B cell (primary cell): ENCODE data around the gene RINL. TPM values are rescaled to one million over a fixed set of nuclear protein-coding genes. Genes with fewer than 3 reads are reported as not detected.

Source experiments
- ATAC-seq: fragments of 200-7000 bp; cut with Tn5 transposase; one replicate; pipeline ENCODE4 v1.10.0; 2021; ENCODE audit warnings: low read depth, mild to moderate bottlenecking, moderate number of reproducible peaks, moderate library complexity
- CTCF ChIA-PET: fragments of 350-600 bp; sonication (Branson Sonifier 250); formaldehyde crosslinking; loops from one replicate; lab custom pipeline; 2021; ENCODE audit warnings: antibody characterized with exemption, inconsistent platforms; lab: Charles Lee
- POLR2A ChIA-PET: fragments of 350-600 bp; sonication (Branson Sonifier 250); formaldehyde crosslinking; loops from one replicate; lab custom pipeline; 2021; ENCODE audit warnings: antibody characterized with exemption; lab: Charles Lee
- DNase-seq: peaks from one replicate; pipeline ENCODE4 v3.0.0; 2013
- H2AFZ ChIP-seq: 2 replicates; pipeline ENCODE4 v1.6.1; 2012; ENCODE audit warnings: mild to moderate bottlenecking, low read depth, low read length; ENCODE audit not compliant: insufficient read depth, poor library complexity, severe bottlenecking
- H3K27ac ChIP-seq, 2 donors: 1 replicate in 1 of 2; 2 replicates in 1 of 2; pipeline ENCODE4 v1.5.1; 2012 to 2013; ENCODE audit warnings: low read length in 2 of 2, mild to moderate bottlenecking in 2 of 2, moderate library complexity in 1 of 2
- H3K27me3 ChIP-seq, 4 experiments: fragments of 200-600 bp in 1 of 4; sonication (generic) in 1 of 4; replicated peaks in 1 of 4; 1 replicate in 2 of 4; 2 replicates in 2 of 4; pipeline versions ENCODE4 v1.6.1 to v1.7.0; 2013 to 2016; ENCODE audit warnings: low read length in 3 of 4, mild to moderate bottlenecking in 2 of 4, mixed read lengths in 1 of 4, moderate library complexity in 1 of 4; ENCODE audit not compliant: insufficient read depth in 4 of 4, control insufficient read depth in 3 of 4; ENCODE audit errors: control extremely low read depth in 1 of 4
- H3K36me3 ChIP-seq, 2 experiments: replicated peaks in 1 of 2; 1 replicate in 1 of 2; 2 replicates in 1 of 2; pipeline versions ENCODE4 v1.6.1 to v1.7.1; 2013; ENCODE audit warnings: low read length in 1 of 2; ENCODE audit not compliant: insufficient read depth in 2 of 2, control insufficient read depth in 1 of 2; ENCODE audit errors: control extremely low read depth in 1 of 2, extremely low read depth in 1 of 2
- H3K4me1 ChIP-seq, 2 donors: fragments of 200-600 bp in 1 of 2; sonication (generic) in 1 of 2; 1 replicate in 1 of 2; 2 replicates in 1 of 2; pipeline versions ENCODE4 v1.5.1 to v1.6.1; 2013 to 2017; ENCODE audit warnings: low read length in 2 of 2; ENCODE audit not compliant: control insufficient read depth in 2 of 2, insufficient read depth in 2 of 2
- H3K4me2 ChIP-seq: replicated peaks from 2 replicates; pipeline ENCODE3; 2012; ENCODE audit warnings: mild to moderate bottlenecking, low read depth, low read length; ENCODE audit not compliant: poor library complexity, severe bottlenecking
- H3K4me3 ChIP-seq, 5 experiments: fragments of 200-600 bp in 1 of 5; sonication (generic) in 1 of 5; 1 replicate in 3 of 5; 2 replicates in 2 of 5; pipeline versions ENCODE4 v1.5.1 to v1.7.0; 2011 to 2016; ENCODE audit warnings: low read length in 4 of 5, mild to moderate bottlenecking in 4 of 5, low read depth in 2 of 5, control low read depth in 1 of 5, moderate library complexity in 1 of 5; ENCODE audit not compliant: insufficient read depth in 1 of 5; ENCODE audit errors: control extremely low read depth in 1 of 5, extremely low read depth in 1 of 5
- H3K79me2 ChIP-seq: fragments of 200-600 bp; sonication (generic); one replicate; pipeline ENCODE4 v1.6.0; 2016; ENCODE audit warnings: low read length; ENCODE audit not compliant: control insufficient read depth, insufficient read depth
- H3K9ac ChIP-seq: fragments of 200-600 bp; sonication (generic); 2 replicates; pipeline ENCODE4 v1.6.1; 2017; ENCODE audit warnings: mild to moderate bottlenecking, low read length, moderate library complexity
- H3K9me3 ChIP-seq, 3 donors: one replicate each; pipeline versions ENCODE4 v1.6.1 to v1.7.1; 2013; ENCODE audit warnings: low read length in 2 of 3; ENCODE audit not compliant: control insufficient read depth in 2 of 3, insufficient read depth in 1 of 3; ENCODE audit errors: control extremely low read depth in 1 of 3
- H4K20me1 ChIP-seq: 2 replicates; pipeline ENCODE4 v1.6.0; 2012; ENCODE audit warnings: mild to moderate bottlenecking, low read length; ENCODE audit not compliant: insufficient read depth, control insufficient read depth, poor library complexity, severe bottlenecking
- H3K27ac Mint-ChIP-seq: one replicate; pipeline ENCODE4 v1.8.0; 2021; ENCODE audit warnings: mixed read lengths
- H3K27me3 Mint-ChIP-seq: one replicate; pipeline ENCODE4 v1.8.0; 2021; ENCODE audit warnings: mixed read lengths
- H3K4me1 Mint-ChIP-seq: one replicate; pipeline ENCODE4 v1.8.0; 2021; ENCODE audit warnings: mixed read lengths
- H3K4me3 Mint-ChIP-seq: one replicate; pipeline ENCODE4 v1.8.0; 2021; ENCODE audit warnings: mixed read lengths
- H3K9me3 Mint-ChIP-seq: one replicate; pipeline ENCODE4 v1.8.0; 2022; ENCODE audit warnings: mixed read lengths; ENCODE audit not compliant: insufficient read depth
- EZH2 ChIP-seq: IDR thresholded peaks from 2 replicates; pipeline ENCODE4 v1.6.1; 2012; ENCODE audit warnings: borderline replicate concordance, low read depth, mild to moderate bottlenecking, moderate library complexity, low read length; ENCODE audit not compliant: insufficient read depth, poor library complexity, severe bottlenecking
- WGBS: methylation state at CpG from one replicate; pipeline ENCODE4 v1.1.5; 2013; ENCODE audit warnings: missing lambda C conversion rate; ENCODE audit not compliant: insufficient coverage; 5-methylcytosine and 5-hydroxymethylcytosine counted together
- intact Hi-C: fragments of 100-400 bp; cut with micrococcal nuclease; formaldehyde crosslinking; loops from one replicate; pipeline ENCODE4 v1.10.0; 2022
- polyA plus RNA-seq: library from polyadenylated mRNA; depleted of rRNA; stranded (reverse); fragments of >200 nt; gene quantifications from 2 replicates; pipeline ENCODE4 v1.2.3, GENCODE V29; 2012
- total RNA-seq, 2 donors: library from RNA; stranded (reverse); fragments of 120-200 nt in 1 of 2; gene quantifications; 1 replicate in 1 of 2; 2 replicates in 1 of 2; pipeline versions ENCODE4 v1.2.3 to v1.2.4, GENCODE V29; 2013 to 2022
- TF ChIP-seq, protein P1 (sequence below): fragments of 200-600 bp; IDR thresholded peaks from one replicate; pipeline ENCODE4 v1.8.0; 2022; ENCODE audit warnings: antibody characterized with exemption, mild to moderate bottlenecking

The RINL gene
- total and polyA plus RNA-seq, 2 donors (not counting 1 experiment from before 2014, with no cell fraction given) = 67.0 to 113 TPM

DNA sequence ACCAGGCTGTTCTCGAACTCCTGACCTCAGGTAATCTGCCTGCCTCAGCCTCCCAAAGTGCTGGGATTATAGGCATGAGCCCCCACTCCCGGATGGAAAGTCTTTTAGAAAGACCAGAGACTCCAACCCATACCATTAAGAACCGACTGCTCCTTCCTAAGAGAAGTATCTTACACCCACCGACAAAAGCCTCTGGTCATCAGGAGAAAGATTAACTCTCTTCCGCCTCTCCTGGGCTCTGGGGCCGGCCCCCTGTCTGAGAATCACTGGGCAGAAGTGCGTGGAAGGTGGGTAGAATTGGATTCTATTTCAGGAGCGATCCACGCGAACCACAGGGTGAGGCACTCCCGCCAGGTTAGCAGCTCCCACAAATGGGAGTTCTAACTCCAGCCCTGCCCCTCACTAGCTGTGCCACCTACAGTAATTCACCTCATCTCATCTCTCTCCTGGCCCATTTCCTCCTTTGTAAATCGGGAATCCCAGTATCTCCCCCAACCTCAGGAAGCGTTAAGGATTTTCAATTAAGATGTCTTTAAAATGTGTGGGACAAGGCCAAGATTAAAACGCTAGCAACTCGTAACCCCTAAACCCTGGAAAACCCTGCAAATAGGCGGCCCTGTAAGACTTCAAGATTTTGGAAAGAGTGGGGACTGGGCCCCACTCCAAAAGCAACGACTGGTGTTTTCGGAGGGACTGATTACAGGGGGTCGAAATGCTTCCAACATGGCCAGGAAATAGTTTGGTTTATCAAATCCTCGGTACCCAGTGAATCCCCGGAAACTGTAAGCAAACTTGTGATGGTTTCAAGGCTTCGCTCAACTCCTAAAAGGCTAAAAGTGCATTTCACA is 29.6 kb downstream of the RINL start:
- intact Hi-C loops = loop anchor here (1.0 kb wide), 1 partner anchor 17 kb away; the partner anchor contains the start of gene ECH1
- H3K36me3 ChIP-seq = peaks cover 13 to 53% of the 10 kb centered on the region in 2 experiments

More for the DNA sequence above, 29.6 kb downstream of the RINL start:
- Histone ChIP-seq H3K27ac (peak overlapping the region; percentile 73 to 98), H3K4me3 (peak overlapping the region; percentile 59 to 74 (median 71)), H3K79me2 (peaks cover 55% of the 10 kb centered on the region), H3K4me1 (peaks cover 46 to 62% of the 10 kb centered on the region in 2 donors), H3K9me3 (no peaks in the 10 kb centered on the region), H2AFZ (no peak overlapping the region), H3K4me2 (peak overlapping the region; percentile 87), H4K20me1 (peaks cover 57% of the 10 kb centered on the region), H3K27me3 (no peaks in the 10 kb centered on the region), H3K9ac (peak overlapping the region; percentile 98)
- DNase-seq = no peak
- TF ChIP-seq EZH2 = no peak
- TF ChIP-seq, protein P1, sequence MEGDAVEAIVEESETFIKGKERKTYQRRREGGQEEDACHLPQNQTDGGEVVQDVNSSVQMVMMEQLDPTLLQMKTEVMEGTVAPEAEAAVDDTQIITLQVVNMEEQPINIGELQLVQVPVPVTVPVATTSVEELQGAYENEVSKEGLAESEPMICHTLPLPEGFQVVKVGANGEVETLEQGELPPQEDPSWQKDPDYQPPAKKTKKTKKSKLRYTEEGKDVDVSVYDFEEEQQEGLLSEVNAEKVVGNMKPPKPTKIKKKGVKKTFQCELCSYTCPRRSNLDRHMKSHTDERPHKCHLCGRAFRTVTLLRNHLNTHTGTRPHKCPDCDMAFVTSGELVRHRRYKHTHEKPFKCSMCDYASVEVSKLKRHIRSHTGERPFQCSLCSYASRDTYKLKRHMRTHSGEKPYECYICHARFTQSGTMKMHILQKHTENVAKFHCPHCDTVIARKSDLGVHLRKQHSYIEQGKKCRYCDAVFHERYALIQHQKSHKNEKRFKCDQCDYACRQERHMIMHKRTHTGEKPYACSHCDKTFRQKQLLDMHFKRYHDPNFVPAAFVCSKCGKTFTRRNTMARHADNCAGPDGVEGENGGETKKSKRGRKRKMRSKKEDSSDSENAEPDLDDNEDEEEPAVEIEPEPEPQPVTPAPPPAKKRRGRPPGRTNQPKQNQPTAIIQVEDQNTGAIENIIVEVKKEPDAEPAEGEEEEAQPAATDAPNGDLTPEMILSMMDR = no peak
- Mint-ChIP-seq H3K4me1 (peaks cover 63% of the 10 kb centered on the region), H3K27me3 (no peaks in the 10 kb centered on the region), H3K9me3 (no peaks in the 10 kb centered on the region), H3K4me3 (peak overlapping the region; percentile 92), H3K27ac (peak overlapping the region; percentile 99)
- no peak for ATAC-seq
- ChIA-PET CTCF (interaction anchor here (0.5 to 4.3 kb wide), 13 partner anchors 16 to 445 kb away, joined by 3 to 42 read pairs (median 5); partner anchors contain the start of genes ECH1, FAM98C, MRPS12 and SARS2), POLR2A (interaction anchor here (0.6 to 8.7 kb wide), 17 partner anchors 10 to 1619 kb away, joined by 3 to 237 read pairs (median 6); partner anchors contain the start of genes ECH1, EIF3K, MRPS12 and NFKBIB)
- WGBS = 38% methylated on average over 13 of the region's 22 CpGs
